ENCODE data around the gene CAPN14.

Gene CAPN14, protein sequence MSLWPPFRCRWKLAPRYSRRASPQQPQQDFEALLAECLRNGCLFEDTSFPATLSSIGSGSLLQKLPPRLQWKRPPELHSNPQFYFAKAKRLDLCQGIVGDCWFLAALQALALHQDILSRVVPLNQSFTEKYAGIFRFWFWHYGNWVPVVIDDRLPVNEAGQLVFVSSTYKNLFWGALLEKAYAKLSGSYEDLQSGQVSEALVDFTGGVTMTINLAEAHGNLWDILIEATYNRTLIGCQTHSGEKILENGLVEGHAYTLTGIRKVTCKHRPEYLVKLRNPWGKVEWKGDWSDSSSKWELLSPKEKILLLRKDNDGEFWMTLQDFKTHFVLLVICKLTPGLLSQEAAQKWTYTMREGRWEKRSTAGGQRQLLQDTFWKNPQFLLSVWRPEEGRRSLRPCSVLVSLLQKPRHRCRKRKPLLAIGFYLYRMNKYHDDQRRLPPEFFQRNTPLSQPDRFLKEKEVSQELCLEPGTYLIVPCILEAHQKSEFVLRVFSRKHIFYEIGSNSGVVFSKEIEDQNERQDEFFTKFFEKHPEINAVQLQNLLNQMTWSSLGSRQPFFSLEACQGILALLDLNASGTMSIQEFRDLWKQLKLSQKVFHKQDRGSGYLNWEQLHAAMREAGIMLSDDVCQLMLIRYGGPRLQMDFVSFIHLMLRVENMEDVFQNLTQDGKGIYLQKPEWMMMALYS

DNA sequence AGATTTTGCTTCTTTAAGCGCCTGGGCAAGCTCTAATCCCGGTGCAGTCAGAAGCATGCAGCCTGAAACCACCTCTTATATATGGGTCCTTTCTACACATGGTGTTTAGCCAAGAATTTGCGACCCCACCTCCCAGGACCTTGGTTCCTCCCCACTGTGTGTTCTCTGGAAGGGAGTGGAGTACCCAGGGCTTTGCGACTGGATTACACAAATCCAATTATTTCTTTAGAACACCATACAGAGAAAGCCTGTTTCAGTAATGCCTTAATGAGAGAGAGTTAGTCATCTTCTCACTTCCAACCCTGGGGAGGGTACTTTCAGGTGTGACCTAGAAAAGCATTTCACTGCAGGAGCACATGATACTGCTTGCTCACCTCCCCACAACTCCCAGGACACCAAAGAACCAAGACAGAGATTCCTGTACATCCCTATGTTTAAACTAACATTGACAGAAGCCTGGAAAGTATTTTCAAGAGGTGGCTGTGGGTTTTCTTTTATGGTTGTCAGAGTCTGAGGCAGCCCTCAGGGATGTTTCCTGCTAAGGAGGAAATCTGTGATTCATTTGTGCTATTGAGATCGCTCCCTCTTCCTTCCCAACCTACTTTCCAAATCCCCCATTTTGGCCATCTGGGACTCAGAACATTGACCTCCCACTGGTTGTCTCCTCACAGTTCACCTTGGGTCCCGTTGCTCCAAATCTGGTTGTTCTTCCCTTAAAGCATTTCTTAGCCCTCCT is at the start of gene CAPN14:
CAPN14 (minus strand) TSS at position 51 of the 736 bp plus-strand sequence. CDS start 12,068 bp downstream, outside the sequence.
- DNase-seq (ENCODE audit: low read depth in 2 of 2) = no peak

DNA sequence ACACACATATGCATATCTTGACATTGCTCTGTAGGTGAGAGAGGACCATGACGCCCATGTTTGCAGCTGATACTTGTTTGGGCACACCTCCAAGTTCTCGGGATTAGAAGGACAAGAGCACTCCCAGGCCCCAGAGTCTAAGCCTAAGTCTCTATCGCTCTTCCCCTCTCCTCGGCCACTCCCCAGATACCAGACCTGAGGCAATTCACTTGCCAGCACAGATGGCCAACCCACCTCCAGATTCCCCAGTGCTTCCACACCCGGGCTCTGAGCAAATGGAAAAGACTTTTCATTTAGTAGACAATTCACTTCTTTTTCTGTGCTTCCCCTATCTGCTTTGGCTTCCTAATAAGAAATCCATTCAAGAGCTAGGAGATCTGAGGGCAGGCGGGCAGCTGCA is 49.5 kb upstream of the CAPN14 start:
- no peak for DNase-seq (ENCODE audit: low read depth in 2 of 2)

DNA sequence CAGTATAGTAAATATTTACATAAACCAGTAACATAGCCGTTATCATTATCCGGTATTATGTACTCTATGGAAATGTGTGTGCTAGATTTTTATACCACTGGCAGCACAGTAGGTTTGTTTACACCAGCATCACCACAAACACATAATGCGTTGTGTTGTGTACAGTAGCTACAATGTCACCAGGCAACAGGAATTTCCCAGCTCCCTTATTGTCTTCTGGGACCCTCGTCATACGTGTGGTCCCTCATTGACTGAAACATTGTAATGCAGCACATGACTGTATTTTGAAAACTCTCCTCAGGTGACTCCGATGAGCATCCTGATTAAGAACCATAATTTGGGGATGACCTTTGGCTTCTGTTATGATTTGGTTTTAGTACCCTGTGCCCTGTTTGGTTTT is 47.9 kb upstream of the CAPN14 start:
- DNase-seq (ENCODE audit: low read depth in 2 of 2) = no peak

DNA sequence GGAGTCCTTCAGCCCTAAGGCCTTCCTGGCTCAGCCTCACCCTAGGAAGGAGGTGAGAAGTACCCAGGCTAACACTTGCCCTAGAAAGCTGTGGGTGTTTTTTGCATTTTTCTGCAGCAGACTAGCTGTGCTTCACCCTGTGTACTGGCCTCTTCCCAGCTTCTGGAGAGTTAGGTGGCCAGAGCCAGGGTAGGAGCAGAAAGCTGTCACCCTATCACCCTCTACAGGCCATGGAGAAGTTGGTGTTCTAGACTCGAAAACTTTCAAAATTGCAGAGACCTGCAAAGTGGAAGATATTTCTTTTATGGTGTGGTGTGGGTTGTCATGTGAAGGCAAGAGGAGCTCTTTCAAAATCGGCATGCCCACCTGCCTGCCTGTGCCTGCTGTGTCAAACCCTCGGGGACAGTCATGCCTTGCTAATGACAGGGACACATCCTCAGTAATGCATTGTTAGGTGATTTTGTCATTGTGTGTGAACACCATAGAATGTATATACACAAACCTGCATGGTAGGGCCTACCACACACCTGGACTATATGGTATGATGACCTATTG is 46.4 kb upstream of the CAPN14 start:
- no peak for DNase-seq (ENCODE audit: low read depth in 2 of 2)

DNA sequence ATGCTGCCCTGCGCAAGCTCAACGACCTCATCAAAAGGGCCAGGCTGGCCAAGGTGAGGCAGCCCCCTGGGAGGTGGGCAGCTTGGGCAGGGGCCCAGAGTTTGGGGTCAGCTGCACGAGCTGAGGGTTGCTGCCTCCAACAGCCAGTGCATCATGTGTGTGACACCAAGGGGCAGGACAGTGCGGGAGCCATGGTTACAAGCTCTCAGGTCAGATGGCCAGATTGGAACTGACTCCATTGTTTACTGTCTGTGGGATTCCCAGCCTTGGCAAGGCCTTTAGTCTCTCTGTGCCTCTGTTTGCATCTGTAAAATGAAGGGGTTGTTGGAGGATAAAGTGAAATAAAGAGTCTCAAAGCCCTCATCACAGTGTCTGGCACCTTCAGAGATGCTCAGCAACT is 43.6 kb upstream of the CAPN14 start:
- DNase-seq (ENCODE audit: low read depth in 2 of 2) = no peak

DNA sequence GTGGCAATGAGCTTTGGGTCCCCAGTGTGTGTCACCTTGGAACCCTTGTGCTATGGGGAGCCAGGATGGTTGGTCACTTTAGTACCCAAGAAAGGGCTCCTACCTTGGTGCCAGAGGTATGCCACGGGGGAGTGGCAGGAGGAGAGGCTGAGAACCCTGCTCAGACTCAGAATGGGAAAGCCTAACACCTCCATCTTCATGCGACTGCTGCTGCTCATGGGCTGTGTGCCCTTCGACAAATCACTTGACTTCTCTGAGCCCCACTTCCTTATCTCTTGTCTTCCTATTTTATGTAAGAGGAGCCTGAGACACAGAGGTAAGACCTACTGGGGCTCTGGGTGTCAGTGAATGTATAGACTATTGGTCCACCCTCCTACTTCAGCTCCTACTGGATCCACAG is 41.8 kb upstream of the CAPN14 start:
- no peak for DNase-seq (ENCODE audit: low read depth in 2 of 2)

DNA sequence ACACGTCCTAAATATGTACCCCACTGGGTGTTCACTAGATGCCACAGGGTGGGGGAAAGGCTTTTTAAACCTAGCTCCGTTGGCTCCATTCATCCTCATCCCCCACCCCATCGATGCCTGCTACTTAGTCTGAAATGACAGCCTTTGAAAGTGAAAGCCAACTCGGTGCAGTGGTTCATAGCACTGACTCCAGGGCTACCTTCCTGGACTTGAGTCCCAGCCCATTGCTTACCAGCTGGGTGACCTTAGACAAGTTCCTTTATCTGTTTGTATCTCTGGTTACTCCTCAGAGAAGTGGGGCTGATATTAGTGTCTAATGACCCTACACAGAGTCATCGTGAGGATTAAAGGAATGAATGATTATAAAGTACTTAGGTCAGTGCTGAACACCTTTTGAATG is 41.0 kb upstream of the CAPN14 start:
- no peak for DNase-seq (ENCODE audit: low read depth in 2 of 2)

DNA sequence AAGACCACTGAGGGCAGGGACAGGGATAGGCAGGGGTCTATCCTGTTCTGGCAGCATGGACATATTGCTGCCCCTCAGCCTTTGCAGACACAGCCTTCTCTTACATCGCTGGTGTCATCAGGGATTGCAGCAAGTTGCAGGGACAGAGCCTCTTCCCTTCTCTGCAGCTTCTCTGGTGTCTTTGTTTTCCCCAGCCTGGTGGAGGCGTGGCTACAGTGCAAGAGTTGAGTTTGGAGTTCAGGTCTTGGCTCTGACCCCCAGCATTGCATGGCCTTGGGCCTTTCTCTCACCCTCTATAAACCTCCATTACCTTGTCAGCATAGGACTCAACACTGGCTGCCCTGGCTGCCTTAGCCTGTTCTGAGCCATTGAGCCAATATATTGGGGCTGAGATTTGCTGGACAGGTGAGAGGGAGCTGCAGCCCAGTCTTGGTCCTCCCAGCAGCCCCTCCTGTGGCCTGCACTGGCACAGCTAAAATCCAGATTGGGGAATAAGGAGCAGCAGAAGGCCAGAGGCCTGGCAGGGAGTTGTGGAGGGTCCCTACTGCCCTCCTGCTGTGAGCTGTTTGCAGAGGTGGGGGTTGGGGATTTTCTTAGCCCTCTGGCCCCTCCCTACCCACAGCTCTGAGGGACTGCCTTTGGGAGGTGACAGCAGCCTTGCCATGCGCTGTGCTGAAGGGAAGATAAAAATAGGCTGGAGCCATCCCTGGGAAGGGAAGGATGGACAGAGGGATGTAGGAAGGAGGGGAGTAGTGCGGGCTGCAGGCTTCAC is 39.5 kb upstream of the CAPN14 start:
- DNase-seq (ENCODE audit: low read depth in 2 of 2) = no peak

DNA sequence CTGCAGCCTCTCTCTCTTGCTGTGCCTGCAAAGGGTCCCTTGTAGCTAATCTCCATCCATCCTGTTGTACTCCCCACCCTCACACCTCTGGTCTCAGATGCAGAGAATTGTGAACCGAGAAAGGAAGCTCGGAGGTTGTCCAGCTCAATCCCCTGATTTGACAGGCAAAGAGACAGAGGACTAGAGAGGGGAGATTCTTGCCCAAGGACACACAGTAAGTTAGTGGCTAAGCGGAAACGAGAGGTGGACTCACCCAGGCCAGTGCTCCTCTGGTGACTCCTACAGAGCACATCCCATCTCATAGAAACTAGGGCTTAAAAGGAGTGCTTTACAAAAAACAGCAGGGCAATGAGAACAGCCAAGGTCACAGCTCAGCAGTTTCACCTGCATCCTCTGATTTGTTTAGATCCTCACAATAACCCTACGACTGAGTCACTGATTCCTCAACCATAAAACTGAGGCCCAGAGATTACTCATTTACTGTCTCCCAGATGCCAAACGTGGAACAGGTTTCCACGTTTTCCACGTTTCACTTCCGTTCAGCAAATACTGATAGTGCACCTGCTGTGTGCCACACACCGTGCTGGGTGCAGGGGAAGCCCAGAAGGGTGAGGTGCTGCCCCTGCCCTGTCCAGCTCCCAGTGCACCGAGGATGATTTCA is 38.7 kb upstream of the CAPN14 start:
- DNase-seq (ENCODE audit: low read depth in 2 of 2) = no peak

DNA sequence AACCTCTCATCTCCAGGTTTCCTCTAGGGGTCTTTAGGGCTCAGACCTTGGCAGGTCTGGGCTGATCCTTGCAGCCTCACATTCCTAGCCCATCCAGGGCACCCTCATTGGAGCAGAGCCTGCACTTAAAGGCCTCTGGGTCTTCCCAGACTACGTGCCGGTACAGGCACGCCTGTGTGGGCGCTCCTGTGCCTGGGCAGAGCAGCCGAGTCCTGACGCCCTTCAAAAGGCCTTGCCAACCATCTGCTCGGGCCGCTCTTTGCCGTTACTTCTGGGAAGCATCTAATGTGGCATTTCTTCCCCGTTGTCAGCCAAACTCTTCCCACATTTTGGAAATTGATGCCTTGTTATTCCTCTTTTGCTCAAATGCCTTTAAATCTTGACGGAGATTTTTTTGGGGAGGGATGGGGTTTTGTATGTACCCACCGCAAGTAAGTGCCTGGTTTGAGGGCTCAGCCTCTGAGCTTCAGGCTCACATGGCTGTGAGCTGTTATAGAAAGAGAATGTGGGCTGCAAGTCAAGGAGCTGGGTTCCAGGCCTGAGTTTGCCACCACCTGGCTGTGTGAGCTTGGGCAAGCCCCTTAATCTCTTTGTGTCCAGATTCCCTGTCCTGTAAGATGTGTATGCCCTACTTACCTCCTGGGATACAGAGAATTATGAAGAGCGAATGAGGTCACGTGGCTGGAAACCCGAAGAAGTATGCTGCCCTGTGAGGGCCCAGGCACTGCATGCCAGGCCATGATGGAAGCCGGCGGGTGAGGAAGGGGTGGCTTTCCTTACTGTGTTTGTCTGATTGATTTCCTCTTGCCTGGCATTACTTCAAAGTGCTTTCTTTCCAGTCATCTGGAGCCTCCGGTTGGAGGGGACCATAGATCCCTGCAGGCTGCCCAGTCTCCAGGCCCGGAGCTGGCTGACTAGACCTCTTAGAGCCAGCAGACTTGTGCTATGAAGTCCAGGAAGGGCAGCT is 37.2 kb upstream of the CAPN14 start:
- DNase-seq (ENCODE audit: low read depth in 2 of 2) = no peak

DNA sequence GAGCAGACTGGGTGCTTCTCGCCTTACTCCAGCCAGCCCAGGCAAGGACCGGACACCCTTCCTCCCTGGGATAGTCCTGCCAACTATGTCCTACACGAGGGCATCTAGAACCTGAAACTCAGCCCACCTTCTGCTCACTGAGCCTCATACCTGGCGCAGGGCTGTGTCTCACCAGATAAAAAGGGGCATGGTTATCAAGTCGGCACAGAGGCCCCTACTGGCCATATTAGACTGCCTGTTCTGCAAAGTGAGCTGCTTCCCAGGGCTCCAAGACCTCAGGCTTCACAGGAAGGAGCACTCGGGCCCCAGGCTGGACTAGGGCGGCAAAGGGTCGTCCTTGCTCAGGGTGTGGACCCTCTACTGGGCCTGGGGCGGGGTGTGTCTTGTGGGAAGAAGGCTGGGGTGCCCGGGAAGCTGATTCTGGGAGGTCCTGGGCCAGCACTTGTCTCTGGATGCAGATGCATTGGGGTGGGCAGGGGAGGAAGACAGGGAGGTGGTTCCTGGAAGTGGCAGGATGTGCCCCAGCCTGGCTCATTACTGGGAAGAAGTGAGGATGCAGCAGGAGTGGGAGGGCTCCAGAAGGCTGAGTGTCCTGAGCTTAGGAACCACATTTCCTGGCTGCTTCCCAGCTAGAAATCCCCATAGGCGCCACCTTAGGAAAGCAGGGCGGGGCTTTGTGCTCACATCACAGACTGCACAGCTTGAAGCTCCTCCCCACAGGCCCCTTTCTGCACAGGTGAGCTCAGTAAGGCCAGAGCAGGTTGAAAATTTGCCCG is 36.2 kb upstream of the CAPN14 start:
- no peak for DNase-seq (ENCODE audit: low read depth in 2 of 2)

DNA sequence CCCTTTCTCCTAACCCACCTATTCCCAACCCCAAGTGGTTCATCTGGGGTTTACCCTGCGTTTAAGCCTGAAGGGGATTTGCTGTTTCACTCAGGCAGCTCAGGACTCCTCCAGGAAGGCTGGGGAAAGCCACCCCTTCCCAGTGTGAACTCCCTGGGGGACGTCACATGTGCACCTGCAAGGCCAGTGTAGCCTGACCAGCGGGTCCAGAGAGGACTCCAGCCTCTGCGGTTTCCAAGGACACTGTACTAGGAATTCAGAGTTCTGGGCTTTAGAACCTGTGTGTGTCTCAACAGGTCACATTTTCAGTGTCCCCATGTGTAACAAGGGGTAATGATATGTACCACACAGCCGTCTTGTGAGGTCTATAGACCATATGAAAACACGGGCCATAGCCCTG is 34.5 kb upstream of the CAPN14 start:
- DNase-seq (ENCODE audit: low read depth in 2 of 2) = no peak

DNA sequence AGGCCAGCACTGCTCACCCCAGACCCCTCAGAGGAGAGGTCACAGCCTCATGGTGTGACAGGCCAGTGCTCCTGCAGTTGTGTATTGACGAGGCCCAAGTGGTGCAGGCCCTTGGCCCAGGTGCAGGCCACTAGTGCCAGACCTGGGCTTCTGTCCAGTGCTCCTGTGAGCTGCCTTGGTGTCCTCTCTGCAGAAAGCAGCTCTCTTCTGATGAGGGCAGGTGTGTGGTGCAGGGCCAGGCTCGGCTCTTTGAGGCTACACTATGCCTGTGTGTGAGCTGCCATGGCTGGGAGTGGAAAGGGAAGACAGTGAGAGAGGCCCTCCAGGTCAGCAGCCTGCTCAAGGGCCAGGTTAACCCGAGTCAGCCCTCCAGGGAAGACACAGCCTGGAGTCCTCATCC is 33.7 kb upstream of the CAPN14 start:
- DNase-seq (ENCODE audit: low read depth in 2 of 2) = no peak

DNA sequence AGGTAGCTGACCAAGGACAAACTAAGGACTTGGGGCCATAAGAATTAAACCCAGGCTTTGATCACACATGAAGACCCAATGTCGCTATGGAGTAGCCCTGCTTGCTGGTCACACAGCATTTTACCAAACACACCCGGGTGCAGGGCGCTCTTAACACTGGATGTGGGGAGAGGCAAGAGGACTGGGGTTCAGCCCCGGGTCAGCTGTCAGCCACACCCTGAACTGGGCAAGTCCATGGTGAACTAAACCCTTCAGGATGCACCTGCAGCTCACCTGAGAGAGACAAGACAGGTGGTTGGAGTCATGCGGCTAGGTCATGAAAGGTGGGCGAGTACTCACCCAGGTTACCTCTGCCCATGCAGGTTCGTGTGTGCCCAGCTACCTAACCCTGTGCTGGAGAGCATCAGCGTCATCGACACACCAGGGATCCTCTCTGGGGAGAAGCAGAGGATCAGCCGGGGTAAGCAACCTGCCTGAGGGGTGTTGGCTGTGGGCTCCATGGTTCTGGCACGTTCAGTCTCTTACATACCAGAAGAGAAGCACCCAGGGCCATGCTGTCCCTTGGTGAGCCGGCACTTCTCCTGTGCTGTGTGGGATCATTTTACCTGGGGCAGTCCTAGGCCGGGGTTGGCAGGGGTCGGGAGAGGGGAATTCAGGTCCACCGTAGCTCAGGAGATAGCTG is 31.8 kb upstream of the CAPN14 start:
- DNase-seq (ENCODE audit: low read depth in 2 of 2) = no peak

DNA sequence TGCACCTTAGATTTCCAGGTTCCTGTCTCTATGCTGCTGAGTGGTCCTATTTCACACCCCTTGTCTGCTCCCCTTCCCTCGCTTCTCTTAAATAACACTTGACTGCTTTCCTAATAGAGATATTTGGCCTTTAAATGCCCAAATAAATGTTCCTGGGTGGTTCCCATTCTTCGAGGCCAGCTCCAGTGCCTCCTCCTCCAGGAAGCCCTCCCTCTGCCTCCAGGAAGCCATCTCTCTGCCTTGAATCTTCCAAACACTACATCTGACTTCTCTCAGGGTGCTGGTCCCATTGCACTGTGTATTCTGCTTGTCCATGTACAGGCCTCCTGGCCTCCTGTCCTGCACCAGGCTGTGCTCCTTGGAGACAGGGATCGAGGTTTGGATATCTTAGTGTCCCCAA is 30.8 kb upstream of the CAPN14 start:
- DNase-seq (ENCODE audit: low read depth in 2 of 2) = no peak

DNA sequence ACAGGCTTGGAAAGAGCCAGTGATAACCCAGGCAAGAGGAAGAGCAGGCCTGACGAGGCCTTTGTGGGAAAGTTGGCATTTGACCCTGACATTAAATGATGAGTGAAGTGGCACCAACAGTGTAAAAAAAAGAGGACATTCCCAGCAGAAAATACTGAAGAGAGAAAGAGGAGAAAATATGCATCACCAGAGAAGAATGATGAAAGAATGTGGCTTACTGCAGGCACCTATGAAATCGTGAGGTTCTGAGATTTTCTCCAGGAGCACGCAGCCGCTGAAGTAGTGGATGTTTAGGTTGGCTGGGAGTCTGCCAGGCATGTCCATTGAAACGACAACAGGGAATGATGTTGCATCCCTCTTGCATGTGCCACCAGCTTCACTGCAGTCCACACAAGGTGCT is 30.4 kb upstream of the CAPN14 start:
- no peak for DNase-seq (ENCODE audit: low read depth in 2 of 2)

DNA sequence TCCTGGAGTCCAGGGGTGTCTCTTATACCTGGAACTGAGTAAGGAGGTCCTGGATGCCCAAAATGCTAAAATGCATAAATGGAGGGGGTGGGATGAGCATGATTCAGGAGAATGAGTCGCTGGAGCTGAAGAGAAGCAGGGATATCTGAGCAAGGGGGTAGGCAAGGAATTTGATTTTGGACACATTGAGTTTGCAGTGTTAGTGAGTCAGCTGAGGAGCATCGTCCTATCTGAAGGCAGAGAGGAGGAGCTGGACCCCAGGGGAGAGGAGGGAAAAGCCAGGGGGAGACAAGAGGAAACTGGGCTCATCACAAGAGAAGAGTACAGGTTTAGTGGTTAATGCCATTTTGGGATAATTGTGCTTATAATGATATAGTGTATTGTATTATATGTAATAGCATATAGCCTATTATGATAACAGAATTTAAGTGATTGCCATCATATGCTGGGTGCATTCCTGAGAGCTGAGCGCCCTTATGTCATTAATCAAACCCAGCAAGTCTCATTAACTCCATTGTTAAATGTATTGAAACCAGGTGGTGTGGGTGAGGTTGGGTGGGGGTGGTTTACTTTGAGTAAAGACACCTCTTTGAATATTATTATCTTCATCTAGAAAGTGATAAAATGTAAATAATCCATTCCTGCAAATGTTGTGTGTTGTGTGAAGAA is 29.0 kb upstream of the CAPN14 start:
- no peak for DNase-seq (ENCODE audit: low read depth in 2 of 2)

DNA sequence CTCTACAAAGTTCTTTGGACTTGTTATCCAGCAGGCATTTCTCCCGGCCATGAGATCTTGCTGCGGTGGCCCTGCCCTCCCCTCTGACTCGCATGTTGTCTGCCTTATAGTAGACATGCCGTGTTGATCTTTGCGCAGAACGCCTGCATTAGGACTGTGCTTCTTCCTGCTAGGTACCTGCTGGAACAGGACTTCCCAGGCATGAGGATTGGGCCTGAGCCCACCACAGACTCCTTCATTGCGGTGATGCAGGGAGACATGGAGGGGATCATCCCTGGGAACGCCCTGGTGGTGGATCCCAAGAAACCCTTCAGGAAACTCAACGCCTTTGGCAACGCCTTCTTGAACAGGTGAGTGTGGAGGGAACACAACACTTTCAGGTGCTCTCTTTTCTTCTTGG is 26.8 kb upstream of the CAPN14 start:
- DNase-seq (ENCODE audit: low read depth in 2 of 2) = no peak

Measured in activated CD8-positive, alpha-beta memory T cell treated with anti-CD3 and anti-CD28 coated beads for 4 hours (primary cell).